HG03095 (cell line): ENCODE data around the gene RBP5.

Experiments
- ATAC-seq: cut with Tn5 transposase; IDR thresholded peaks from one replicate; pipeline ENCODE4 v1.9.1; 2021; ENCODE audit warnings: moderate library complexity; ENCODE audit not compliant: unreplicated experiment

RBP5 gene, protein sequence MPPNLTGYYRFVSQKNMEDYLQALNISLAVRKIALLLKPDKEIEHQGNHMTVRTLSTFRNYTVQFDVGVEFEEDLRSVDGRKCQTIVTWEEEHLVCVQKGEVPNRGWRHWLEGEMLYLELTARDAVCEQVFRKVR

DNA sequence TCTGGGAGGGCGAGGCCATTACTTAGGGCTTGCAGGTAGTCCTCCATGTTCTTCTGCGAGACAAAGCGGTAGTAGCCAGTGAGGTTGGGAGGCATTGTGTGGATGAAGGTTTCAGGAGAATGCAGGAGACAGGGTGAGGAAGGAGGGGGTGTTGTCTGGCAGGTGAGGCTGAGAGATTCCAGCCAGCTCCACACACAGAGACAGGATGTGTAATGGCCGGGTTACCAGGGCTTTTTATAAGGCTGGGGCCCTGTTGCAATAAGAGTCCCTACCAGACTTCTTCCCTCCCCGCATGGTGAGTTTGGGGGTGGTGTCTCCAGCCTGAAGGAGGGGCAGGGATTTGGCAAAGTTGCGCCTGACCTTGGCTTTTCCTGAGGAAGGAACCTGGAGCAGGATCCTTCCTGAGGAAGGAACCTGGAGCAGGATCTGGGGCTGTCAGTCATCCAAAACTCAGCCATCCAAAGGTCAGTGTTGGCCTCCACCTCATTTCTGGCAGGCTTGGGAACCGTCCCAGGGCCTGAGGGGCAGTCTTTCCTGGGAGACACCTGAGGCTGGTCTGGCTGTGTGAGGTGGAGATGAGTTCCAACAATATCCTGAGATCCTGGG is at the start of gene RBP5:
RBP5 (minus strand) TSS at position 209 of the 606 bp plus-strand sequence; CDS start at position 95, 114 bp downstream.
- ATAC-seq: no peak

DNA sequence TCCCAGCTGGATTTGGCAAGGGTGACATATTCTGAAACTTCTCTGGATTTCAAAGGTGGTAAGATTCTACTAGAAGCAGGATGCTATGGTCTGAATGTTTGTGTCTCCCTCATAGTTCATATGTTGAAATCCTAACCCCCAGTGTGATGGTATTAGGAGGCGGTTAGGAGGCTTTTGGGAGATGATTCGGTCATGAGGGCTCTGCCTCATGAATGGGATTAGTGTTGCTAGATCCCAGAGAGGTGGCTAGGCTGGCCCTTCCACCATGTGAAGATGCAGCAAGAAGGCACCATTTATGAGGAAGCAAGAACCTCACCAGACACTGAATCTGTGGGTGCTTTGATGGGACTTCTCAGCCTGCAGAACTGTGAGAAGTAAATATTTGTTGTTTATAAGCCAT is 49.8 kb upstream of the RBP5 start:
- ATAC-seq: no peak

DNA sequence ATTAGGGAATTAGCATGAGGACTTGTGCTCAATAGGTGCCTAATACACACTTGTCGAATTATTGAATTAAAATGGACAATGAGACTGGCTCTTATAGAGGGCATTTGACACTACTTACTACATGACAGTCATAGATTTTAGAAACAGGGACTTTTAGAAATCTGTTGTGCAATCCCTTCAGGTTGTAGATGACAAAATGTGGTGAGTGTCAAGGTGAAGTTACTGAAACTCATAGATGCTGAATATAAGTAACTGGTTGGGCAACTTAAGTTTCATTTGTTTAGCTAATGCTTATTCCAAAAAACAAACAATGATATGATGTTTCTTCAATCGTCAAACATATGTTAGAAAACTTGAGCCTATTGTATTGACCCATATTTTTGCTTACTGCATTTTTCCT is 47.9 kb upstream of the RBP5 start:
- ATAC-seq: no peak

DNA sequence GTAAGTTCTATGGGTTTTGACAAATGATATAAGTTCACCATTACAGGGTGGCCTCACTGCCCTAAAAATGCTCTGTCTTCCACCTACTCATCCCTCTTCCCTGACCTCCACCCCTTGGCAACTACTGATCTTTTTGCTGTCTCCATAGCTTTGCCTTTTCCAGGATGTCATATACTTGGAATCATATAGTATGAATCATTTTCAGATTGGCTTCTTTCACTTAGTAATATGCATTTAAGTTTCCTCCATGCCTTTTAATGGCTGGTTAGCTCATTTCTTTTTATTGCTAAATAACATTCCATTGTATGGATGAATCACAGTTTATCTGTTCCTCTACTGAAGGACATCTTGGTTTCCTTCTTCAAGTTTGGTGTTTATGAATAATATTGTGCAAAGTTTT is 46.8 kb upstream of the RBP5 start:
- no peak for ATAC-seq

DNA sequence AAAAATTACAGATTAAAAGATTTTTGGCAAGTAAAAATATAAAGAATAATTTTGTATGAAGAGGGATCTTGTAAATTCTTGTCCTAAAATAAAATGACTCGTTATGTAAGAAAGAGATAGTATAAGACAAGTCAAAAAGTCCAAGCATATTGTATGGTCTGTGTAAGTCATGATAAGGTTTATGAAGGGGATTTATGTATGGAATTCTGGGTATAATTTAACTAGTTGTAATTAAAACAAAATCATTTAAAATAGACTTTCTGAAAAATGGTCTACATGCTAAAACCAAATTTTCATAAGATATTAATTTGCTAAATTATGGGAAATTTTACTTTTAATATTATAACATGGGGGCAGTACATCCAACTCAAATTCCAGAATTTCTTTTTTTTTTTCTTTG is 43.2 kb upstream of the RBP5 start:
- ATAC-seq: no peak

DNA sequence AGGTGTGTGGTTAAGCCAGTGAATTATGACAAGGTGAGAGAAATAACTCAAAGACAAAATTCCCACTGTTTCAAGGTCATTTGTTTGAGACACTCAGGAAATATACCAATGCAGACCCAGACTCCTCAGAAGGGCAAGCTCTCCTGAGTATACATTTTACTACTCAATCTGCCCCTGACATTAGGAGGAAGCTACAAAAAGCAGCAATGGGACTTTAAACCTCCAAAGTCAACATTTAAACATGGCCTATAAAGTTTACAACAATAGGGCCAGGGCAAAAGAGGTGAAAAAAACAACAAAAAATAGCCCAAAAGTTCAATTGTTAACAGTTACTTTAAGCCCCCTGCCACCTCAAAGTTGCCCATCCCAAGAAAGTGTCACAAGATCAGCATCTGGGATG is 41.3 kb upstream of the RBP5 start:
- ATAC-seq: no peak

DNA sequence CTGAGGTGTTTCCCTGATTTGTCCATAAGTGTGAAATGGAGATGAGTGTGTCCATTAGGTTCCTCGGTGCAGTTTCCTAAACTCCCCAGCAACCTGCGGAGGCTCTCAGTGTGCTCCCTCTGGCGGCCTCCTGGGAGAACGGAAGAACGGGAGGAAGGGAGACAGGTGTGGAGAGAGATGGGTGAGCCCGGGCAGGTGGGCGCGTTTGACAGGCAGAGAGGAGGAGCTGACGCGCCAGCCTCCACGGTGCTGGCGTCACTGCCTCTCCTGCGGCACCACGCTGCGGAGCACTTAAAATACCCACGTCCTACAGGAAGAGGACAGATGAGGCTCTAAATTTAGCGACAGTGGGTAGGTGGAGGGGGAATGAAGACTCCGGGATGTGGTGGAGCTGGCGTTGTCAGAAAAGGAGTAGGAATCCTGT is 34.0 kb upstream of the RBP5 start:
- no peak for ATAC-seq

DNA sequence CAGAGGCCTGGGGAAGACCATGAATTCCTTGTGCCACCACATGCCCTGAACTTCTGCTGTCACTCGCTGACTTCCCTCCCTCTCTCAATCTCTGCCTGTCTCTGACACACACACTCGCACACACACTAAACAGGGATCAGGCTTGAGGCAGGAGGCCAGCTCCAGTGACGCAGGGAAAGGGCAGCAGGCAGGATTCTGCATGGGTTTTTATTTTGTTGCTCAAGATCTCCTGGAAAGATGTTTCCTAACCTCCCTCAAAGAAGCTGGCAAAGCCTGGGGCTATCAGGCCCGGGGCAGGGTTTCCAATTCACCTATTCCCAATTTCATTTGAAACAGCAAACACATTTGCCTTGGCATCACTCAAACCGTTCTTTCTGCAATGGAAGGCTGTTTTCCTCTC is 33.1 kb upstream of the RBP5 start:
- no peak for ATAC-seq

DNA sequence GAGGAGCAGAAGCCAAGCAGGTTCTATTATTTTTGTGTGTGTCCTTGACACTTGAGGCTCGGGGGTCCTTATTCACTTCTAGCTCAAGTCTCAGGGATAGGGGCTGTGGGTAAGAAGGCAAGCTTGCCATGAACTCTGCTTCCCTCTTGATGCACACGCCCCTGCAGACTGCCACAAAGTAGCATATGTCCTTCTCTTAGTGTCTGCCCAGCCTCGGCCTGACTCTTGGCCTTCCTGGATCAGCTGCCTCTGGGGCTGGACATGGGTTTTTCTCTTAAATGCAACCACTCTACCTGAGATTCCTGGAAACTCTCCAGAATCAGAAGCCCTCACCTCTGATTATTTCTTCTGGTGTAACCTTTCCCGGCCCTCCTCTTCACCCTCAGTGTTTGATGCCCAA is 32.6 kb upstream of the RBP5 start:
- no peak for ATAC-seq

DNA sequence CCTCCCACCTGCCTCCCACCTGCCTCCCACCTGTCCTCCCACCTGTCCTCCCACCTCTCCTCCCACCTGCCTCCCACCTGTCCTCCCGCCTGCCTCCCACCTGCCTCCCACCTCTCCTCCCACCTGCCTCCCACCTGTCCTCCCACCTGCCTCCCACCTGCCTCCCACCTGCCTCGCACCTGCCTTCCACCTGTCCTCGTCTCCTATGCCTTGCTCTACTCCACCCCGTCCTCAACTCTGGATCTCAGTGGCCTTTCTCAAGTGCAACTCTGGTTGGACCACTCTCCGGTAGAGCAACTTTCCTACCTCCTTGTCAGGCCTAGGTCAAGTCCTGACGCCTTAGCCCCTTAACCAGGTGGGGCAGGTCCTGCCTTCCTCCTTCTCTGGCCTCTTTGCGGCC is 31.5 kb upstream of the RBP5 start:
- ATAC-seq: no peak

DNA sequence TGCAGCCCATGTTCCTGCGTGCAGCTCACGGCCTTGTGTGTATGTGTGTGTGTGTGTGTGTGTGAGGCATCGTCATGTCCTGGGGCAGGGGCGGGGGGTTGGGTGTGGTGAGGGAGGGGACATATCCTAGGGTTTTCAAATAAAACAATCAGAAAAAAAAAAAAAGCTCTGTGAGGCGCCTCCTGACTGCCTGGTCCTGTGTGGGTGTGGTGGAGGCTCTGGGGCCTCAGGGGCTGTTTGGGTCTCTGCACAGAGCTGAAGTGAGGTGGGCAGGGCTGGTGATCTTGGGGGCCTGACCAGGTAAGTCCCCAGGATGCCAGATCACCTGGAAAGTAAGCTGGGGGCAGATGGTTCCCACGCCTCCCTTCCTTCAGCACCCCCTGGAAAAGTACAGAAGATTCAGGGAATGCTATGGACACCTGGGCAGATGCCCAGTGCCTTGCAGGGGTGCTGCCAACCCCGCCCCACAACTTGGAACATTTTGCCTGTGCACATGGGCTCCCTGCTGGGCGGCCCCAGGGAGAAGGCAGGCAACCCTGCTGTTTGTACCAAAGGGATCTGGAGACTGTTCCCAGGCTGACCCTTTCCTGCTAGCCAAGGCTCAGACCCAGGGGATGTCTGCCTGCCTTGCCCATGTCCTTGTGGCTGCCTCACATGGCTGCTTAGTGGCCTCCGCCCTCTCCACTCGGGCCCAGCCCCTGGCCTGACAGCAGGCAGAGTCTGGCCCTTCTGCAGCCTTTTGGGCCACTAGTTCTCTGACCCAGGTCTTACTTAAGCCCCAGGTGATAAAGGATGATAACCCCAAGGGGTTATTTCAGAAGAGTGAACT is 30.3 kb upstream of the RBP5 start:
- no peak for ATAC-seq

DNA sequence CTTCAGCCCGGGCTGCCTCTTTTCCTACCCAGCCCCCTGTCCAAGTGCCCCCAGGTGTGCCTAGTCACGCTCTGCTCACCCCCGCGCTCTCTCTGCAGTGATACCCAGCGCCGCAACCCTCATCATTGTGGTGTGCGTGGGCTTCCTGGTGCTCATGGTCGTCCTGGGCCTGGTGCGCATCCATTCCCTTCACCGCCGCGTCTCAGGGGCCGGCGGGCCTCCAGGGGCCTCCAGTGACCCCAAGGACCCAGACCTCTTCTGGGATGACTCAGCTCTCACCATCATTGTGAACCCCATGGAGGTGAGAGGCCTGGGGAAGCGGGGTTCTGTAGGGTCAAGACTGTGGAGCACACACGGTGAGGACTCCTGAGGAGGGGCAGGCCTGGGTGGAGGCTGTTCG is 28.7 kb upstream of the RBP5 start:
- ATAC-seq: no peak

DNA sequence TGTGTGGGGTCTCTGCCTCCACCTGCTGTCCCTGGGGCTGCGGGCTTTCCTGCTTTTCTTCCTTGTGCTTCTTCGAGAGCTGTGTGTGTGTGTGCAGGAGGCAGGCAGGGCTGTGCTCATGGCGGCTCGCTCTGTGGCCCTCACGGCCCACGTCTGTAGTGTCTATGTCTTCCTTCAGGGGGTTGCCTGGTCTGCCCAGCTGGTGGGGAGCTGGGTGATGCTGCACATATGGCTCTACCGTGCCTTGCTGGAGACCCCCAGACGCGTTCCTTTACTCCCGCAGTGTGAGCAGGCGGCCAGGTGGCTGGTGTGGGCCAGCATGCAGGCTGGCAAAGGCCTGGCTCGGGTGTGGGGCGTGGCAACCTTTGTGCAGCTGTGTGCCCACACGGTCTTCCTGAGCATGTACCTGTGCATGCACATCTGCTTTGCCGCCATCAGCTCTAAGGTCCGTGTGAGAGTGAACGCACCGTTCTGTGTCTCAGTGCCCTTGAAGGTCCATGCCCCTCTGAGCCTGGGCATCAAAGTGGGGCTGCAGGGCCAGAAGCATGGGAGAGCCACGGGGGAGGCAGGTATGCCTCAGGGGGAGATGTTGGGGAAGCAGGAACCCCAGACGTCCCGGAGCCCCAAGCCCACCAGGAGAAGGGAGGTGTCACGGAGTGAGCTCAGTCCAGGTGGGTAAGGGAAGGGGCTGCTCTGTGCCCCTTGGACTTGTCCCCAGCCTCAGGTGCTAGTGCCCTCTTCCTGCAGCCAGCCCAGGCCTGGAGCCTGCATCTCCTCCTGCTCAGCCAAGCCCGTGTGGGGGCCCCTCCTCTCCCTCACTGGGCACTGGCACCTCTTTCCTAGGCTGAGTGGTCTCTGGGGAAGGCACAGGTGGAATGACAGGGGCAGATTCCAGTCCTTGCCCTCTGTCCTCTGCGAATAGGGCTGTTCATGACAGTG is 27.8 kb upstream of the RBP5 start:
- ATAC-seq: no peak

DNA sequence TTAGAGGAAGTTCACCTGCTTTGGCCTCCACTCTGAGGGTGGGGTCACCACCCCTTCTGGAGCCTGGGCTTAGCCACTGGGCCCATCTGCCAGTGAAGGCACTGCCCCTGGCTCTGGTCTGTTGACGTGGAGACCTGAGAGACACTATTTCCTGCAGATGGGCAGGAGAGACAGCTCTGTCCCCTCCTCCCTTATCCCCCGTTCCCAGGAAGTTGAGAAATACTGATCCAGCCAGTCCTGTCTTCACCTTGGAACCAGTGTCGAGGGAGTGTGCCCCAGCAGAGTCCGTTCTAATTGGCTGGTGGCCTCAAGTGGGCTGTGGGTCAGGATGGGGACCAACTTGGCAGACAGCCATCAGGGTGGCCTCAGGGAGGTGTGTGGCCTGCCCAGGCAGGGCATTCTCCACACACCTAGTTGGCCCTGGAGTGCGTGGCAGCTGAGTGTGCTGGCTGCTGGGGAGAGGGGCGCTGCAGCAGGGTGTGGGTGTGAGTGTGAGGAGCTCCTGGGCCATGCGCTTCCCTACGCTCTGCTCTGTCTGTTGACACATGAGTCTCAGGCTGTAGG is 26.9 kb upstream of the RBP5 start:
- ATAC-seq: no peak

DNA sequence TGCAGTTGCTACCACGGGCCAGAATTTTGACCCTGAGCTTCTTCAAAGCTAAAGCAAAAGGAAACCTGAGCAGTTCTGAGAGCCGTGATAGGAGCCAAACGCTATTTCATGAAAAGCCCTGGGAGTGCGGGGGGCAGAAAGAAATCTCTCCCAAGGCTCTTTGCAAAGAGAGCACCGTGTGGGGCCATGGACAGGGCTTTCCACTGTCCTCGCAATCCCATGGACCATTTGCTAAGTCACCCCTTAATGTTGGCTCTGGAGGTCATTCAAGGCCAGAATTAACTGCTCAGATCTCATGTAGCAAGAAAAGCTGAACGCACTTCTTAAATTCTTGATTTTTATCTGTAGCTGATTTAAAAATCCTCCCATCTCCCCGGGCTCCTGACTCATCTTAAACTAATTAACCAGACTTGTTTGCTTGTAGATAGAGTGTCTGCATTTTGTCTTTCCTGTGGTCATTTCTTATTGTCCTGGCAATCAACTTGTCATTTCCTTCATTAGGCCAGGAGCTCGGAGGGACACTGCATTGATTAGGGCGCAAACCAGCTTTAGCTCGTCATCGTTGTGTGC is 26.3 kb upstream of the RBP5 start:
- no peak for ATAC-seq

DNA sequence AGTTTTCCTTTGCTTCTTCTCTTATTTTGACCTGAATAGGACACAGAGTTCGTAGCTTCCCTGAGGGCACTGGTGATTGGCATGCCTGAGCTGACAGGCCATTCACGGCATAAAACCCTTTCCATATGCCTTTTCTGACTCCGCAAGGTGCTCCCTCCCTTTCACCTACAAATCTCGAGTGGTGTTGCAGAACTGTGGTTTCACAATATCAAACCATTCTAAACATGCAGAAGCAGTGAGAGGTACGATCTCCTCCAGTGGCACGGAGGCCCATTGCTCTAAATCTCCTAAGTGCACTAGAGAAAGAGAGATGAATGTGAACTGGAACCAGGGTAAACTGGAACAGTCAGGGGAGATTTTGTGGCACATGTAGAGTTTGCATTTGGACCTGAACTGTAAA is 25.4 kb upstream of the RBP5 start:
- ATAC-seq: no peak

DNA sequence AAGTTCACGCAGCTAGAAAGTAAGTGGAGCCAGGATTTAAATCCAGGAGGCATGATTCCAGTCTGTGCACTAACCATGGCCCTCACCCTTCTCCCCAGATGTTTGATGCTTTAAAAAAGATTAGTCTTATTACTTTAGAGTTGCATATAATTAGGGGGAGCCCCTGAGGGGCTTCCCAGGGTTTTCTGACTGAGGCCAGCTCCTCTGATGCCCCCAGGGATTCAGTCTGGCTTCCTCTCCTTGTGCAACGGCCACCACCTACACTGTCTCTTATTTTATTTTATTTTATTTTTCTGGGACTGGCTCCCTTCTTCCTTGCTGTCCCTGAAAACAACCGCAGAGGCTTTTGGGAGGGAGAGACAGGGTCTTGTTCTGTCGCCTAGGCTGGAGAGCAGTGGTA is 24.1 kb upstream of the RBP5 start:
- no peak for ATAC-seq

DNA sequence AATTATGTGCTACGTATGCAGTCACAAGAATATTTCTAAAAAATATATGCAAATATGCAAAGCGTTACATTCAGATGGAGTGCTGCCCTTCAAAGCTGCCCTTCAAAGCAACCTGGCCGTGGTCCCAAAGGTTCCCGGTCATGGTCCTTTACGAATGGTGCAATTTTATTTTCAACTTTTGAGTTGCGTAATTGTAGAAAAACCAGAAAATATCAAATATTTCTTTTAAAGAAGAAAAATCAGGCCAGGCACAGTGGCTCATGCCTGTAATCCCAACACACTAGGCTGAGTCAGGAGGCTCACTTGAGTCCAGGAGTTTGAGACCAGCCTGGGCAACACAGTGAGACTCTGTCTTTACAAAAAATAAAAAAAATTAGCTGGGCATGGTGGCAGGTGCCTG is 22.8 kb upstream of the RBP5 start:
- ATAC-seq: no peak

DNA sequence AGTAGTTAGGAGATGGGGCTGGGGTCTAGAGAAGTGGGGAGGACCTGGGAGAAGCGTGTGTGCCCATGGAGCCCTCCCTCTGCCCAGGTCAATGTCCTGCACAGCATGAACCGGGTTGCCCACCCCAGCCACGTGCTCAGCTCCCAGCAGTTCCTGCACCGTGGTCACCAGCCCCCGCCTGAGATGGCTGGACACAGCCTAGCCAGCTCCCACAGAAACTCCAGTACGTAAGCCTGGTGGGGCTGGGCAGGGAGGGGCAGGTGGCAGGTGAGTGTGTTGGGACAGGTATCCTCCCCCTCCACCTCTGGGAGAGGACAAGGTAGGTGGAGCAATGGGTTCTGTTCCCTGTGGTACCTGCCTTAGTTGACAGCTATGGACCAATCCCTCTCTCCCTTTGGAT is 22.2 kb upstream of the RBP5 start:
- ATAC-seq: no peak

DNA sequence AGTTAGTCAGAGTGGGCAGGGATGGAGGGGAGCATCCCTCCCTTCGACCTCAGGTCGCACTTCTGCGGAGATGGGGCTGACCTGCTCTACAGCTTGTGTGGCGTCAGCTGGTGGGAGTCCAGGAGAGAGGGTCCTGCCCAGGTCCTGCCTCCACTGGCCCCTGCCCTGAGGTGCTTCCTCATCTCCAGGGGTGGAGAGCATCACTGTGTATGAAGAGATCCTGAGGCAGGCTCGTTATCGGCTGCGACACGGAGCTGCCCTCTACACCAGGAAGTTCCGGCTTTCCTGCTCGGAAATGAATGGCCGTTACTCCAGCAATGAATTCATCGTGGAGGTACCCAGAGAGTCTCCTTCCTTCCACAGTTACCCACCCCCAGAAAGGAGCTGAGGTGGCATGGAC is 21.7 kb upstream of the RBP5 start:
- ATAC-seq: no peak

DNA sequence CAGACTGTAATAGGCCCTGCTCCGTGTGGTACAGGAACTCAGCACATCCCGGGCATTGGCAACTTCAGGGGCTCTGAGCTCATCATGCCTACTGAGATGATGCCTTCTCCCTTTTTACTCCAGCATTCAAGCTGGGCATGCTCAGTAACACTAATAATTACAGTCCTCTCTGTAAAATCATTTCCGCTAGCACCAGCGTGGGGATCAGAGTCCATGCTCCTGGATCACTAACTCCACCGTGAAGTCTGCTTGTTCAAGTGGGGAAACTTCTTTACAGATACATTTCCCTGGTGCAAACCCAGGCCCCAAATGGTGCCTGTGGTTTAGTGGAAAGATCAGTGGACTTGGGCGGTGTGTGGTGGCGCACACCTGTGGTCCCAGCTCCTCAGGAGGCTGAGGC is 18.2 kb upstream of the RBP5 start:
- ATAC-seq: no peak
